Measurements from ENCODE around the gene KCP.

KCP gene

GRCh38 chr7:128872394-128872824 lies 38.1 kb downstream of the KCP start:
- peak; percentile 34 for DNase-seq (ENCODE audit: low spot score)

GRCh38 chr7:128871050-128871449 lies 39.5 kb downstream of the KCP start:
- DNase-seq (ENCODE audit: low spot score): no peak

- no peak for DNase-seq (ENCODE audit: low spot score)
Observed at GRCh38 chr7:128869944-128870285, 40.6 kb downstream of the KCP start.

- no peak for DNase-seq (ENCODE audit: low spot score)
Observed at GRCh38 chr7:128869138-128869943, 41.2 kb downstream of the KCP start.

- no peak for DNase-seq (ENCODE audit: low spot score)
Observed at GRCh38 chr7:128868624-128869137, 41.8 kb downstream of the KCP start.

GRCh38 chr7:128867842-128868623 lies 42.5 kb downstream of the KCP start:
- no peak for DNase-seq (ENCODE audit: low spot score)

- DNase-seq (ENCODE audit: low spot score): no peak
Observed at GRCh38 chr7:128867241-128867640, 43.3 kb downstream of the KCP start.

GRCh38 chr7:128865996-128866877 lies 44.3 kb downstream of the KCP start:
- no peak for DNase-seq (ENCODE audit: low spot score)

- no peak for DNase-seq (ENCODE audit: low spot score)
Observed at GRCh38 chr7:128865303-128865702, 45.2 kb downstream of the KCP start.

- DNase-seq (ENCODE audit: low spot score): peak; percentile 90
Observed at GRCh38 chr7:128863433-128863989, 47.0 kb downstream of the KCP start.

- DNase-seq (ENCODE audit: low spot score): peak; percentile 100
Observed at GRCh38 chr7:128862571-128863432, 47.7 kb downstream of the KCP start, which contains the start of gene ATP6V1F. Gene ATP6V1F, plus strand, starts transcription at chr7:128862856. Its CDS starts 49 bp downstream, at chr7:128862905.

GRCh38 chr7:128861957-128862570 lies 48.4 kb downstream of the KCP start:
- no peak for DNase-seq (ENCODE audit: low spot score)

GRCh38 chr7:128860158-128861073 lies 50.1 kb downstream of the KCP start:
- peak; percentile 51 for DNase-seq (ENCODE audit: low spot score)

GRCh38 chr7:128859232-128860157 lies 51.0 kb downstream of the KCP start:
- no peak for DNase-seq (ENCODE audit: low spot score)

GRCh38 chr7:128858380-128859231 lies 51.9 kb downstream of the KCP start:
- DNase-seq (ENCODE audit: low spot score): no peak

GRCh38 chr7:128856001-128856718 lies 54.3 kb downstream of the KCP start:
- no peak for DNase-seq (ENCODE audit: low spot score)
